NCI-H2196 (cell line): ENCODE data around the gene GAS2L2.

Experiments used
- DNase-seq: peaks from one replicate; lab custom pipeline; 2025; ENCODE audit not compliant: unreplicated experiment; lab: John Stamatoyannopoulos, UW

The GAS2L2 gene

DNA sequence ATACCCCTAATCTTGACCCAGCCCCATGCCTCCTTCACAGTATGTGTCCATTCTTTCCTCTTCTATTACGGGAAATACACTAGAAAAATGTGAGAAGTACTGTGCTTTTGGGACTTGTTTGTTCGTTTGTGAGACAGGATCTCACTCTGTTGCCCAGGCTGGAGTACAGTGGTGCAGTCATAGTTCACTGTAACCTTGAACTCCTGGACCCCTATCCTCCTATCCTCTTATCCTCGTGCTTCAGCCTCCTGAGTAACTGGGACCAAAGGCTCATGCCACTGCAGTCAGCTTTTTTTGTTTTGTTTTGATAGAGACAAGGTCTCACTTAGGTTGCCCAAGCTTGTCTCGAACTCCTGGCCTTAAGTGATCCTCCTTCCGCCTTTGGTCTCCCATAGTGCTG lies 51.5 kb downstream of the GAS2L2 start:
- DNase-seq = no peak

DNA sequence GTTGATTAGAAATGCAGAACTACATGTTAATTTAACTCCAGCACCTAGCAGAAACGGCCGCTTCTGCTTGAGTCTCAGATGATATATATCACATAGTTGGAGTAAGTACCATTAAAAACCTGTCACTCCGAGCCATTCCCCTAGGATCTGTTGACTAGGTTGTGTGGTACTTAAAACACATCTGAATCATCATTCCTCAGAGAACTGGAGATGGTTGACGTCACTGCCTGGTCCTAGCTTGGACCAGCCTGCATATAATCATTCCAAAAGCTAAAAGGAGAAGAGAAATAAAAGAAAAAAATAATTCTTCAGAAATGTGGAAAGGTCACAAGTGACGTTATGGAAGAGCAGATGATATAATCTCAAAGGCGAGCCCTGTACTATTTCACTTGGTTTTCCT lies 52.9 kb downstream of the GAS2L2 start:
- DNase-seq = no peak

DNA sequence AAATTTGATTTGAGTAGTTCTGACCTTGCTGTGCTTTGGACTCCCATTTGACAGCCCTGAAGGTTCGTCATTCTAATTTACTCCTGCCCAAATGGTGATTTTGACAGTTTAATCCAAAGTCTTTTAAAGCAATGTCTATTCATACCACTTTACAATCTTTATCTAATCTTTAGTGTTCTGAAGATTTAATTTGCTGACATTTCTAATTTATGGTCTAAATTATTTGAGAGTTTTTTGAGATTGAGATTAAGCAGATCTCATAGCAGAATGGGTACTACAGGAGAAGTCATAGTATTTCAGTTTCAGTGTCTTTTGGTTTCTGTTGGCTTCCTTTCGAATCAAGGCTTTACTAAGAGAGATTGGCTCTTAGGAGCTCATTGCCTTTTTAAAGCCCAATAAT lies 54.2 kb downstream of the GAS2L2 start:
- DNase-seq = no peak

DNA sequence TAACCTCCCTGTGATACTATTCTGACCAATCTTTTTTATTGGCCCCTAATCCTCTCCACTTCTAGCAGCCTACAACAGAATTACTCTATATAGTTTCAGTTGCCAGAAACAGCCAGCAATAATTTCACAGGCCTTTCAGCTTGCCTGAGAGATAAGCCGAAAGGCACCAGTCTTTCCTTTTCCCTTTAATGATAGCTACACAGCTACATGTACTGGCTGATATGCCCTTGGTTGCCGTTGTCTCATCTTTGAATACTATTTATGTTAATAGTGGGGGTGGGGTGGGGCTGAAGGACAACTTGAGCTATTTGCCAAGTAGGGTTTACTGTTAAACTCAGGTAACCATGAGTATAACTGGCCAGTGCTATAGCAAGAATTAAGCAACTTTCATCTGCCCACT lies 57.4 kb downstream of the GAS2L2 start:
- no peak for DNase-seq

DNA sequence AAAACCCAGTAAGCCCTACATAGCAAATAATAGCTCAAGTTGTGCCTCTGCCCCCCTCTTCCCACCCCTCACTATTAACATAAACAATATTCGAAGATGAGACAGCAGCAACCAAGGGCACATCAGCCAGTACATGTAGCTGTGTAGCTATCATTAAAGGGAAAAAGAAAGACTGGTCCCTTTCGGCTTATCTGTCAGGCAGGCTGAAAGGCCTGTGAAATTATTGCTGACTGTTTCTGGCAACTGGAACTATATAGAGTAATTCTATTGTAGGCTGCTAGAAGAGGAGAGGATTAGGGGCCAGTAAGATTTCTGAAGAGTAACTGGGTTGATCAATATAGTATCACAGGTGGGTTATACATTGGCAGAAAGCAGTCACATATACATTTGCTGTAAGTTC lies 58.1 kb downstream of the GAS2L2 start:
- no peak for DNase-seq
